HG03565 (cell line): Measurements from ENCODE around the gene ABL1.

Experiments used
- ATAC-seq: cut with Tn5 transposase; IDR thresholded peaks from one replicate; pipeline ENCODE4 v1.9.1; 2021; ENCODE audit warnings: mild to moderate bottlenecking, moderate library complexity; ENCODE audit not compliant: unreplicated experiment

ABL1 gene

DNA sequence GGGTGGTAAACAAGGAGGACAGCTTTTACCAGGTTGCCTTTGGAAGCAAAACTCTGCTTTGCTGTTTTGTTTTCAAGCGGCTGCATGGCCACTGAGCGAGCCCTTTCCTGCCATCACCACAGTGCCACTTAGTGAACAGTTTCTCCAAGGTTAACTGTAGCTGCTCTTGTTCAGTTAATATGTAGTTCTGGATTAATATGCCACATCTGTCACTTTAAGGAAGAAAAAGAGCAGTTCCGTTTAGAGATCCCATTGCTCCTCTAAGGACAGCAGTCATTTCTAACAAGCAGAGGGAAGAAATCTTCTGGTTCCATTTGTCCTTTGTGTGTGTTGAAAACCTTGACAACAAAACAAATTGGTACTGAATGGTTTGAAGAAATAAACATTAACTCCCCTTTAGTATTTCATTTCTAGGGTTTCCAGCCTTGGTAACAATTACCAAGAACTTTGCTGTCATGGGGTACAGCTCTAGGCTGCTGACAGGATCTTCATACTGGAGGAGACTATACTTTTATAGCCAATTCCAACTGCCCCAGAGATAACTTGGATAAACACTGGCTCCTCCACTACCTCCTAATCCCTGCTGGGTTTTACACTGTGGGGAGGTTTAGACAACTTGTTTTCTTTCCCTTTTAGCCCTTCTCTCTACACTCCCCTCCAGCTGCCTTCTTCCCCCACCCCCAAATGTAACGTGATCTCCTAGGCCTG lies 10.3 kb upstream of the ABL1 start:
- ATAC-seq = no peak

DNA sequence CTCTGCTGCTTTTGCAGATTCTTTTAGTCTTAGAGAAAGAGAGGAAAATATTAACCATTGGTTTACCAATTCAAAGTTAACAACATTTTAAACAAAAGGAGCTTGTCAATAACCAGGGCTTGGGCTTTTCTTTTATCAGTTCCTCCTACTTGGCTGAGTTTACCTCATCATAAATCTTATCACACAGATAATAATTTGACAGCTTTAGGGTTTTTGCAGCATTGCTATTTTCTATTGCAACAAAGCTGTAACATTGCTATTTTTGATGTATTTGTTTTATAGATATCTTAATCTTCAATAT lies 9.8 kb upstream of the ABL1 start:
- no peak for ATAC-seq

DNA sequence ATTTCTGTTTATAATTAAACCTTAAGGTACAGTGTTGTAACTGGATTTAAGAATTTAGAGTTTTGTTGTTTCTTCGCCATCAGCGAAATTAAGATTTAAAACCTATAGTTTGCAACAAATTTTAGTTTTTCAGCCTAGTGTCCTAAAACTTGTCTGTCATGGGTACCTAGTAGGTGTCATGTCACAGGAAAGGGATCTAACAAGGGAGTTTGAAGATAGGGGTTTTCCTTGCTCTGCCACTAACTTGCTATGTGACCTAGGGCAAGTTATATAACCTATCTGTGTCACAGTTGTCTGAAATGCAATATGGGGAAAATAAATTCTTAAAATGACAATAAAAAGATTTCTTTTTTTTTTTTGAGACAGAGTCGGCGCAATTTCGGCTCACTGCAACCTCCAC lies 9.2 kb upstream of the ABL1 start:
- ATAC-seq = no peak

DNA sequence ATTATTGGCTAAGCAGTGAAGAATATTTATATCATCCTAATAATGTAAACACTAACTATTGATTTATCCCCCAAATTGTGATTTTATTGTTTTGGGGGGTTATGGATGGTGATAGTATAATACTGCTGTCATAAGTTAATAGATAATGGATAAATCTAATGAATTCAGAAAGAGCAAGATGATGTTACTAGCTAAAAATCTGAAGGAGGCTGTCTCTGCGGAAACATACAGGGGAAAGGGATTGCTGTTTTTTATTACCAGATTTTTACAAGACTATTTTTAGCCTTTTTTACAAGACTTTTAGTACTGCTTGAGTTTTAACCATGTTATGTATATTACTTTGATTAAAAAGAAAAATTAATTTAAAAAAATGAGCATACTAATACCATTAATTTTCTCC lies 5.3 kb upstream of the ABL1 start:
- no peak for ATAC-seq

DNA sequence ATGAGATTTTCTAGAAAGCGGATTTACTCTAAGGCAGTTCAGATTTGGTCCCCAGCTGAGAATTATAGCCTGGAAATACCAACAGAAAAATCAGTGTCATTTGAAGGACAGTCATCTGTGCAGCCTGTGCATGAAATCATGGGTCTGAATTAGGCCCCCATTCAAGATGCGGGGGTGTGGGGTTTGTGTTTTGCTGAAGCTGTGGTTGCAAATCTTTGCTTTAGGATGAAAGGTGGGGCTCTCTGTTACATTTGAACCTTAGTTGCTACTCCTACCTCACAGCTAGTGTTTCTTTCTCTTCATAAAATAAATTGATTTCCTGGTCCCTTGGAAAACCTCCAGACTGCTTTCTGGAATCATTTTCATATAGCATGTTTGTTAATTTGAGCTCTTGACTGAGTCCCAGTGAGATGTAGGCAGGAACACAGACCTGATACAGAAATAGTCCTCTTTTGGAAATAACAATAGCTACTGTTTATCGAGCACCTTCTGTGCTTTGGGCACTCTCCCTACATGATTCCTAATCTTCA lies 4.8 kb upstream of the ABL1 start:
- no peak for ATAC-seq

DNA sequence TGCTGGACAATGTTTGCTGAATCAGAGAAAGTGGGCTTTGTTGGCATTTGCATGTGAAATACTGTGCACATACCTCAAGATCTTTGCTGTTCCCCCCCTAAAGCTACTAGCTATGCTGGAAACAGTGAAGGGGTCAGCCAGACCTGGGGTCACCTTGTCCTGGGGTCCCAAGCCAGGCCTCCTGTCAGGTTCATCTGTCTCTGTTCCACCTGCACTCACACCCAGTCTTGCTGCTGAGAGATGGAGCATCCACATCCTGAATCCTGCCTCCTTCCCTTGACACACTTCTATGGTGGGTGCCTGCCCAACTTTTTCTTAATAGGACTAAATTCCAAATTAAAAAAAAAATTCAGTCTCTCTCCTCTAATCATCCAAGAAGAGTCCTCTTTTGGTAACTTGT lies 4.0 kb upstream of the ABL1 start:
- ATAC-seq = no peak

DNA sequence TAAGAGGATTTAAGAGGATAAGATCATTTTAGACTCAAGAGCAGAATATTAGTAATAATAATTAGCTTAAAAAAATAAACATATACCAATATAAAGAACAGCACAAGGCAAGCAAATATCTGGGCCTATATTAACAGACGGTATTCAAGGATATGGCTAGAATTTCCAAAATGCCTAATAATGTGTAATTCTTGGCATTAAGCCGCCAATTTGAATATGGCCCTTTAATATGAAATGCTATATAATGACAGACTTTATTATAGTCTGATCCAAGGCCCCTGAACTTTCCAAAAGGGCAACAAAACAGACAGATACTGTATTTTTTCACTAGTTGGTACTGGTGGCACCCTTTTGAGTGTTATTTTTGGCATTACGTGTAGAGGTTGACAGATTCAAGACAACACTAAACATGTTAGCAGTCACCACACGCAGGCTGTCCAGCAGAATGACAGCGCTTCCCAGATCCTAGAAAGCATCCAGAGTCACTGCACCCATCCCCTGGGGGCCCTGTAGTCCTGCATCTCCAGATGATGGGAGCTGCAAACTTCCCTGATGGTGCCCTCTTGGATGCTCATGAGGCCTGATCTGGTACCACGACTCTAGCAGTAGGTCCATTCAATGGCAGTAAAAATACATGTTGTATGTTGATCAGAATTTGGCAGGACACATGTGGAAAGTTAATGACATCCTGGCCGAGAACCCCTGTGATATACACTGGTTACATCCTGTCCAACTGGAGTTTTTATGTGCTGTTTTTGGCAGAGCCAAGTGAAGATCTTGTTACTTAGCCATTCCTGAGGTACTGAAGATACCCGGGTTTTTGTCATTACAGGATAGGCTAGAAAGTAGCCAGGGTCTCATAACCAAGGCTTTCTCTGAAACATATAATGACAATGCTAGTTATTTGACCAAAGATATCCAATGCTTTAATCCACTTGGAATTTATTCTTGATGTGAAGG lies 1.7 kb upstream of the ABL1 start:
- no peak for ATAC-seq

DNA sequence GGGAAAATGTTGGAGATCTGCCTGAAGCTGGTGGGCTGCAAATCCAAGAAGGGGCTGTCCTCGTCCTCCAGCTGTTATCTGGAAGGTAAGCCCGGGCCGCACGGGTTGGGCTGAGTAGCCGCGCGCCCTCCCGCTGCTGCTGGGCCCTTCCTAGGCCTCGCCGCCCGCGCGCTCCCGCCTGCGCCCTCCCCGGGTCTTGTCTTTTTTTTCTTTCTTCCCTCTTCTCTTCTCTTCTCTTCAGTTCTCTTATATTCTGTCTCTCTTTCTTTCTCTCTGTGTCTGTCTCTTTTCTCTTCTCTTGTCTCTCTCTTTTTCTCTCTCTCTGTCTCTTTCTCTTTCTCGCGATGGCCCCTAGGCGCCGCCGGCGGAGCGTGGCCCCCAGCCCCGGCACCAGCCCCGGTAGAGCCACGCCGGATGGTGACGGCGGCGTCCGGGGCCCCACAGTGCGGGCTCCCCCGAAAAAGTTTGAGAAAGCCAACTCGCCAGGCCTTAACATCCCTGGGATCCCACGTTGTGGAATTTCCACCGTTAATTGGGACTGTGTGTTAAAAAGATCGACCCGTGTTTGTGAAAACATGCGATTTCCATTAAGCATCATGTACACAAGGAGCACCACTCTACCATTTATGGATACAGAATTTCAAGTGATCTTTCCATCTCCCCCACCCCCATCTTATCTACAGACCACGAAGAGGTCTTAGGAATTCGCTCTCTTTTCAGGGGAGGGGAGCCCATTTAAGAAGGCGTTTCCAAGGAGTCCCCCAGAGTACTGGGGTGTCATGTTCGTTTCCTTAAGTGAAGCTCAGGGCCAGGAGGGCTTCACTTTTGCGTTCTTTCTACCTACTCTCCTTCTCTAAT lies 616 bp downstream of the ABL1 start:
- ATAC-seq = no peak

DNA sequence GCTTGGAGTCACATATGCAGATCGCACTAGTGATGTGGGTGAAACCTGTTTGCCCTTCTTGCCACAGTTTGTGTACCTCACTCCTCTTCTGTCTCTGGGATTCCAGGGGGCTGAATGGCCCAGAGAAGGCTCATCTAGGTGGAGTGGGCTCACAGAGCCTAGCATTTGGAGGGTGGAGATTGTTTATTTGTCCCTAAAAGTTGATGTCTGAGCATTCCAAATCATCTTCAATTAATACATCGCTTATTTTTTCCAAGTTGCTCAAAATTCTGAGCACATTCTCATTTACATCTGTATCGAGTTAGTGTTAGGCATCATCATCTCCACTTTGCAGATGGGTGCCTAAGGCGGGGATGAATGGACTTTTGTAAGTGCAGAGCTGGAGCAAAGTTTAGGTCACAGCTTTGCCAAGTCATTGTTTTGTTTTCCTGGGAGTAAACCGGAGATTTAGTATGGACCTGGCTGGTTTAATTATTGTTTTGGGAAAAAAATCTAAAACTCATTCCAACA lies 2.0 kb downstream of the ABL1 start:
- no peak for ATAC-seq

DNA sequence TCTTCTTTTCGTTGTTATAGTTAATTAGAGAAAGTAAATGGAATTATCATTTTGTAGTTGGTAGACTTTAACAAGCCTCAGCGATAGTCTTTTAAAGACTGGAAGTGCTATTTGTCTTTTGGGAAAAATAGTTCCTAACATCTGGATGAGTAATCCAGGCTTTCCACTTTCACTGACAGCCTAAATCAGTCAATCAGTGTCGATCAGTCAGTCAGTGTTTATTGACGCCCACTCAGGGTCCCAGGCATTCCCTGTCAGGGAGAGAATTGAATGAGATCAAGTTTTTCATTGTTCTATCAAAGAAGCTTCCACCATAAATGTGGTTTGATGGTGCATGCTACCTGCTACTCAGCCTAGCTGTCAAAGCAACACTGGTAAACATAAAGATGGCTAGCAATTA lies 2.6 kb downstream of the ABL1 start:
- no peak for ATAC-seq

DNA sequence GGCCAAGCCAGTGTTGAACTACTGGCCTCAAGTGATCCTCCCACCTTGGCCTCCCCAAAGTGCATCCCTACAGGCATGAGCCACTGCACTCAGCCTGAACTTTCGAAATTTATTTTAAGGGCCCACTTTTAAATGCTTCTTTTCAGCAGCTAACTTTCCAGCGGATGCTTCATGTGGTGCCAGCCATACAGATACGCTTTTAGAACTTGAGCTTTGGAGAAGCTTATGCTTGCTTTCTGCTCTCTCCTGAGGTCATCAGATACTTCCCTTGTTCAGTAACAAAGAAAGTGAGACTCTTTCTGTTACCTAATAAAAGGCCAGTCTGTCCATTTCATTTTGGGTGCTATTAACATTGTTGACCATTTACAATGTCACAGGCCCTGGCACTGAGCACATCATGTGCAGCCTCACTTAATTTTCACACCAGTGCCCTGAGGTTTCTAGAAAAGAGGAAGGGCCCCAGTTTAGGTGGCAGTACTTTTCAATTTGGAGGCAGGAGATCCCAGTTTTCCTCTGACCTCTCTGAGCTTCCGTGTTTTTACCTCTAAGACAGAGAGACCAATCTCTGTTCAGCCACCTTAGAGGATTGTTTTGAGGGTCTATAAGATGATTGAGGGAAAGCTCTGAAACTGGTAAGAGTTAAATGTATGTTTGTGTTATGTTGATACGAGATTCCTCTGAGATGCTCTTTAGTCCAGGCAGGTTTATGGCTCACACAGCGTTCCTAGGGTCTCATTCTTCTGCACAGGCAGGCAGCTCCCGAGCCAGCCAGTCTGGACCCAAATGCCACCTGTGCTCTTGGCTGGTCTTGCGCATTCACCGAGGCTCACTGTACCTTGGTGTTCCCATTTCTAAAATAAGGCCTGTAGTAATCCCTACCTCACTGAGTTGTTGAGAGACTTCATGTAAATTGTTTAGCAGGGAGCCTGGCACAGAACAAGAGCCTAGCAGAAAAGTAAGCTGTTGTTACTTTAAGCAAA lies 4.4 kb downstream of the ABL1 start:
- ATAC-seq = no peak

DNA sequence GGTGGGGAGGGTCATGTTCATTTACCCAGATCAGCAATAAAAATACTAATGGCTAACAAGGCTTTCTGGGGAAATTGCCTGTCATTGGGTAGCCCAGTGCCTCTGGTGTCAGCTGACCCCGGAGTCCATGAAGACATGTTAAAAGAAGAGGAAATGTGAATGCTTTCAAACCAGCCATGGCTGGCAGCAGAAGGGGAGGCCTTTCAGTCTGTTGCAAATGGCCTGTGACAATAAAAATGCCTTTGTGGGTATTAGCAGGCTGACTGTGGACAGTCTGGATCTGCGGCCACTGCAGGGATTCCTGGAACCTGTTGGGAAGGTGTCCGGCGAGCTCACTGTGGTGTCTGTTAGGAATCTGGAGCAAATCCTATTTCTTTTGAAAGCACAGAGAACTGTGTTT lies 7.5 kb downstream of the ABL1 start:
- ATAC-seq = no peak

DNA sequence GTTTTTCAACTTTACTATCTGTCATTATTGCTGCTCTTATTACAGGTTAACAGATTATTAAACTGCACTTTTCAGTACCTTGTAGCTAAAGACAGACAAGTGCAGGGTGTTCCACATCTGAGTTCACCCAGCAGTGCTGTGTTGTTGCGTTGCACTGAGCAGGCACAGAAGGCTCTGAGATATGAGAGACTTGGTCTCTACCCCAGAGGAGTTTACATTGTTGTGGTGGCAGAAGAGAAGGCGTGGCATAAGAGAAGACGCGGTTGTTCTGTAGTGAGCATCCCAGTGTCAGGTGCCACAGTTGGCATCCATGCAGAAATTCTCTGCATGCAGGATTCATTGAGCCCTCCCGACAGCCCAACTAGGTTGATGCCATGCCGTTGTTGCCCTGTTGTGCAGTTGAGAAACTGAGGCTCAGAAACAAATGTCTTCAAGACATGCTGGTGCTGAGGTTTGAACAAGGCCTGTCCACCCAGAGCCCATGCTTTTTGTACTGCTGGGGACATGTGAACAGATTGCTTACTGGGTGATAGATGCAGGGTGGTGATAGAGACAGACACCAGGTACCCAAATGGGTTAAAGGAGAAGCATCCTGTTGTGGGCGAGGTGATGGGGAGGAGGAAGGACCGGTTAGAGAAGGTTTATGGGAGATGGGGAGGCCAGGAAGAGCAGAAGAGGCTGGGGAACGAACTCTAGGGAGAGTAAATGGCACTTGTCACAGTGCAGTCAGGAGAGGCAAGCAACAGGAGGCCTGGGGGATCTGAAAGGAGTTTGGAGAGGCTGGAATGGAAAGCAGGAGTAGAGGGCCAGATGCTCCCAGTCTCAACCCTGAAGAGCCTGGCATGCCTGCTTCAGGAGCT lies 8.2 kb downstream of the ABL1 start:
- no peak for ATAC-seq

DNA sequence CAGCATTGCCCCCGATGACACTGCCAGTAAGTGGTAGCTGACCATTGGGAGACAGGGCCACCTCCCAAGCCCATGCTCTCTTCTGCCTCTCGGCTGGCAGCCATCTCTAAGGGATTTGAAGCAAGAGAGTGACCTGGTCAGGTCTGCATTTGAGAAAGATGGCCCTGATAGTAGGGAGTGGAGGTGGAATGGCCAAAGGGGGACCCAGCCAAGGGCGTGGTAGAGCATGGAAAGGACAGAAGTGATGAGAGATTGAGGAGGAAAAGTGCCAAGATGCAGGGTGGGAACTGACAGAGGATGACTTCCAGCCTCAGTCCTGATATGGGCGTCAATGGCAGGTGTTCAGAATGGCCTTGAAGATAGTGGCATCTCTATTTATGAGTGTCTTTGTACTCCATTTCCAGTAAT lies 9.0 kb downstream of the ABL1 start:
- ATAC-seq = no peak

DNA sequence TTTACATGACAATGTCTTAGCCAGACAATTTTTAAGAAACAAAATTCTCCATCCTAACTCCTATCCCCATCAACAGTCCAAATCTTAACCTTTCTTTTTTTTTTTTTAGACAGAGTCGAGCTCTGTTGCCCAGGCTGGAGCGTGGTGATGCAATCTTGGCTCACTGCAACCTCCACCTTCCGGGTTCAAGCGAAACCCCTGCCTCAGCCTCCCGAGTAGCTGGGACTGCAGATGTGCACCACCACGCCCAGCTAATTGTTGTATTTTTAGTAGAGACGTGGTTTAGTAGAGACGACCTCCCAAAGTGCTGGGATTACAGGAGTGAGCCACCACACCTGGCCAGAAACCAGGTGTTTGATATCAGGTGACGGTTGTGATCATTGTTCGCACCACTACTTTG lies 10.2 kb downstream of the ABL1 start:
- ATAC-seq = no peak

DNA sequence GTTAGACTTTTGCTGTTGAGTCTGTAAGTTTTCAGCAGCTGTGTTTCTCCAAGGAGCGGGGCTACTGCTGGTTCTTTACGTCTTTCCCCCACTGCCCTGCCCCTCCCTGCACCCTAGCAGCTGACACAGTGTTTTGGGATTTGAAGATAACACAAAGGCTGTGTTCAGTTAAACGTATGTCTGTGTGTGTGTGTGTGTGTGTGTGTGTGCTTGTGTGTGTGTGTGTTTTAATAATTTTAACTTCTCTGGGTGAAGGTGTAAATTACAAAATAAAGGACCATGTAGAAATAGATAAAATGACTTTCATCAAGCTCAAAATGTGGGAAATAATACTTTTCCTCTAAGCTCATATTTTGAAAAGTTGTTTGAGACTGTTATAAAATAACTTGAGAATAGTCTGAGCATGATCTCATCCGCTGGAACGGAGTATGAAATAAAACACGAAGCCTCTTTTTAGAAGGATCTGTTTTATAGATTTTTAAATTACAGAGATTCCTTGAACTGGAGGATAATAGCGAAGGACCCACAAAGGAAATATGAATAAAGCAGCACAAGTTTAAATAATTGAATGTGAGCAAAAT lies 10.9 kb downstream of the ABL1 start:
- ATAC-seq = no peak

DNA sequence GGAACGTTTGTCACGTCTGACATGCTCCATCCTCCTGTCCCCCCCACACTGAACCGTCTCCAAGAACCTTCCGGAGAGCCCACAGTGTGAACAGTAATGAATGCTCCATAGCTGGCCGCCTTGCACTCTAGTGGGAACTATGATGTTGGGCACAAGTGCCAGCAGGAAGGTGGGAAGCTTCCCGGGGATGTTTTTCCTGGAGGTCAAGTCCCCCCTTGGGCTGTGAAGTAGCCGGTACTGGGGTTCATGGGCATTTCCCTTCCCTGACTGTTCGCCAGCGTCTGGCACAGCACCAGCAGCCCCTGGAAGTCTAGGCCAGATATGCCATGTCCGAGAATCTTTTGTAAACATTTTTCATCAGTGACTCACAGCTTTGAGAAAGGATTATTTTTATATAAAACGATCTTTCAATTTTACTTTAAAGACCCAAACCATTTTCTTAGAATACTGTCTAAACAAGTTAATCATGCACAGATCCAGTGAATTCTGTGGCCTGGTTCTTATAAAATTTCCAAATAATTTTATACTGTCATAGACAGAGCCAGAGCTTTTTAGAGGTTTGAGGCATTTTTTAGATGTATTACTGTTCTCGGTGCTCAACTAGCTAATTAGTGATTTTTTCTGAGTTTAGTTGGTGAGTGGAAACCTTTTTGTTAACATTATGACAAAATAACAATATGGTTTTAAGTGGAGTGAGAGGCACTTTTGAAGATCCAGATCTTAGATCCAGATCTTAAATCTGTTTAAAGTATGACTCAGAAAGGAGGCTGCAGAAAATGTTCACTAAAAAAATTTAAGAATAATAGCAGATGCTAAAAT lies 11.6 kb downstream of the ABL1 start:
- ATAC-seq = no peak
